NCI-H1105 treated with DMSO at 0.1 percent for 48 hours (cell line): ENCODE data around the gene PRSS1.
"Not testable (repeated sequence)": the region's sequence is repeated elsewhere in the genome, so short reads cannot be mapped to it uniquely, and the experiment has no call there.

Experiments used
- DNase-seq: peaks from one replicate; lab custom pipeline; 2025; lab: John Stamatoyannopoulos, UW

The PRSS1 gene

GRCh38 chr7:142773937-142774744 is 24.9 kb downstream of the PRSS1 start:
- no peak for DNase-seq

DNA sequence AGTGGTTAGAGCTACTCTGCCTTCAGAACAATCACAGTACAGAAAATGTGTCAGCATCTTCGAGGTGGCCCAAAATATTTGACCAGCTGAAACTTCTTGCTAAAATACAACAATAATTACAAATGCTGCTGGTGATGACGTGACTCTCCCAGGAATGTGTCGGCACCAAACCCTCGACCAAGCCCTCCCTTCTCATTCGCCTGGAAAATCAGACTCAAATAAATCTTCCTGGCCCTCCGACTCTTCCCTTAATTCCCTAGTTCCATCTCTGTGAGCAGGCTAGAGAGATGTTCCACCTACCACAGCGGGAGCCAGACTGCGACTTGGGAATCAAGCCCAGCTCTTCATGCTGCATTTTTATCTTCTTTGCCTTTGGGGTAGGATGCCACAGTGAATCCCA is 25.6 kb downstream of the PRSS1 start:
- DNase-seq, result no peak

DNA sequence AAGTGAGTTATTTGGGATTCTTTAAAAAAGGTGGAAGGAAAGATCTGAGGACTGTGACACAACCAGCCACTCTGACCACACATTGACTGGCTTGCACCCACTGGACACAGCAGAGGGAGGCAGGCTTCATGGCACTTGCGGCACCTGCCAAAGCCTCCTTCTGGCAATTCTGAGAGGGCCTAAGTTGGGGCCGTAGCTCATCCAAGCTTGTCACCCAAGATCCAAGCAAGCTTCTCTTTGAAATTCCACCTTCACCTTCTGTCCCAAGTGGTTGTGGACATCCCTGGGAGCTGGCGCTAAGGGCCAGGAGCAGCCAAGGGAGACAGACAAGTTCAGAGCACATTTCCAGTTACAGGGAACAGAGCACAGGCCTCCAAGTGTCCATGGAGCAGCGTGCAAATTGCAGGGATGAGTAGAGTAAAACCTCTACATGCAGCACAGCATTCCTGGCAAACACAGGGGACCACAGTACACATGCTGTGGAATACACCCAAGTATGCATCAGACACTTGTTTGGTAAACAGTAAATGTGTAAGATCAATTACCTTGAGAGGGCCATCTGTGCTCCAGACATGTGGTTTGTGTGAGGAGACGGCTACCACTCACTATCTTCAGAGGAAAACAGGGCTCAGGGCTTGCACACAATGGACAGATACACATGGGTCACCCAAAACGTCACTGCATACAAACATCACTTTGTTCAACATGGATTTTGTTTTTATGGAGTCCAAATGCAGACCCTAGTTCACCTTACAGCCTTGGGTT is 26.3 kb downstream of the PRSS1 start:
- DNase-seq, result not testable (repeated sequence)

- DNase-seq, result no peak
Measured at GRCh38 chr7:142776206-142776844, 27.1 kb downstream of the PRSS1 start.

DNA sequence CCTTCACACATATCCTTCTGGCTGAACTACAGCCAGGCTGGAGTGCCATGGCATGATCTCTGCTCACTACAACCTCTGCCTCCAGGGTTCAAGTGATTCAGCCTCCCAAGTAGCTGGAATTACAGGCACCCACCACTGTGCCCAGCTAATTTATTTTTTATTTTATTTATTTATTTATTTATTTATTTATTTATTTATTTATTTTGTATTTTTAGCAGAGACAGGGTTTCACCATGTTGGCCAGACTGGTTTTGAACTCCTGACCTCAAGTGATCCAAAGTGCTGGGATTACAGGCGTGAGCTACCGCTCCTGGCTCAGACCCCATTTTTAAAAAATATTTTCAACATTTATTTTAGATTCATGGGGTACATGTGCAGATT is 27.6 kb downstream of the PRSS1 start:
- not testable (repeated sequence) for DNase-seq

- no peak for DNase-seq
Measured at GRCh38 chr7:142777318-142777717, 28.0 kb downstream of the PRSS1 start.

DNA sequence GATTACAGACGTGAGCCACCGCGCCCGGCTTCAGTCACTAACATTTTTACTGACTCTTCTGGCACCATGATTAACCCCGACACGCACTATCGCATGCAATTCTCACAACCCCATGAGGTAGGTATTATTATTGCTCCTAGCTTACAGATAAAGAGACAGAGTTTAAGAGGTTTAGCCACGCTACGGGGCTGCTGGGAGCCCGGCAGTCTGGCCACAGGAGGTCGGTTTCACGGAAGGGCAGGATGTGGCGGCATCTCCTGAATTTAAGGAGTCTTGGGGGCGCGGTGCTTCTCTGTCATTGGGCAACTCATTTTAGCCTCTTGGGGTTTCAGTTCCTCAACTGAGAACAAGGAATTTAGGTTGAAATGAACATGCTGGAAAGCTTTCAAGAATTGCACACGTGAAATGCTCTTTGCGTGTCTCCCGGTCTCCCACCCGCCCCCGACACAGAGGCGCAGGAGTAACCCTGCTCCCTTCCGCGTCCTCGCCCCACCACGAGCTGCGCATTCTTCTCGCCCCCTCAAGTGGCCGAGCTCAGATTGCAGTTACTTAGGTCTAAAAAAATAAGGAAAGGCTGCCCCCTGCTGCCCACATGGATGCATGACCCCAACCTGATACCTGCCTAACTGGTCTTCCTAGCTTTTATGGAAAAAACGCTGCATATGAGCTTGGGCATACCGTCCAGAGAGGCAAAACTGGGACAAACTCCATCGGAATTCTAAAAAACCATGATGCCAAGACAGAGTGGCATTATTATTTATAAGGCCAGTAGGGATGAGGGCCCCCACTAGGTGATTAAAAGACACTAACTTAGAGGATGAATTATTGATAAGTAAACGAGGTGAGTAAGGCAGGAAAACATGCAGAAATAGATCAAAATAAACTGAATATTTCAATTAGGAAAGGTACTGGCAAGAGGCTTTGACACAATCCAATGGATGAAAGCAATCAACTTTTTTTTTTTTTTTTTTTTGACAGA is 33.9 kb downstream of the PRSS1 start:
- peak; percentile 94 for DNase-seq

- no peak for DNase-seq
Measured at GRCh38 chr7:142784096-142784495, 34.8 kb downstream of the PRSS1 start.

DNA sequence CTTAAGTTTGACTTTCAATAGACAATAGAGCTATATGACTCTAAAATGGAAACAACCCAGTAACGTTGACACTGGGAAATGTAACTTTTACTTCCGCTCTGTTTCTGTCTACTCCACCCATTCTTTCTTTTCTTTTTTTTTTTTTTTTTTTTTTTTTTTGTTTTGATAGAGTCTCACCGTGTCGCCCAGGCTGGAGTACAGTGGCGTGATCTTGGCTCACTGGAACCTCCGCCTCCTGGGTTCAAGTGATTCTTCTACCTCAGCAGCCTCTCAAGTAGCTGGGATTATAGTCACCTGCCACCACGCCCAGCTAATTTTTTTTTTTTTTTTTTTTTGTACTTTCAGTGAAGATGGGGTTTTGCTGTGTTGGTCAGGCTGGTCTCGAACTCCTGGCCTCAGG is 35.4 kb downstream of the PRSS1 start:
- DNase-seq, result no peak

- no peak for DNase-seq
Measured at GRCh38 chr7:142785841-142786250, 36.6 kb downstream of the PRSS1 start.

GRCh38 chr7:142787034-142787768 is 37.9 kb downstream of the PRSS1 start:
- peak; percentile 5 for DNase-seq

GRCh38 chr7:142787783-142788182 is 38.5 kb downstream of the PRSS1 start:
- DNase-seq, result no peak

DNA sequence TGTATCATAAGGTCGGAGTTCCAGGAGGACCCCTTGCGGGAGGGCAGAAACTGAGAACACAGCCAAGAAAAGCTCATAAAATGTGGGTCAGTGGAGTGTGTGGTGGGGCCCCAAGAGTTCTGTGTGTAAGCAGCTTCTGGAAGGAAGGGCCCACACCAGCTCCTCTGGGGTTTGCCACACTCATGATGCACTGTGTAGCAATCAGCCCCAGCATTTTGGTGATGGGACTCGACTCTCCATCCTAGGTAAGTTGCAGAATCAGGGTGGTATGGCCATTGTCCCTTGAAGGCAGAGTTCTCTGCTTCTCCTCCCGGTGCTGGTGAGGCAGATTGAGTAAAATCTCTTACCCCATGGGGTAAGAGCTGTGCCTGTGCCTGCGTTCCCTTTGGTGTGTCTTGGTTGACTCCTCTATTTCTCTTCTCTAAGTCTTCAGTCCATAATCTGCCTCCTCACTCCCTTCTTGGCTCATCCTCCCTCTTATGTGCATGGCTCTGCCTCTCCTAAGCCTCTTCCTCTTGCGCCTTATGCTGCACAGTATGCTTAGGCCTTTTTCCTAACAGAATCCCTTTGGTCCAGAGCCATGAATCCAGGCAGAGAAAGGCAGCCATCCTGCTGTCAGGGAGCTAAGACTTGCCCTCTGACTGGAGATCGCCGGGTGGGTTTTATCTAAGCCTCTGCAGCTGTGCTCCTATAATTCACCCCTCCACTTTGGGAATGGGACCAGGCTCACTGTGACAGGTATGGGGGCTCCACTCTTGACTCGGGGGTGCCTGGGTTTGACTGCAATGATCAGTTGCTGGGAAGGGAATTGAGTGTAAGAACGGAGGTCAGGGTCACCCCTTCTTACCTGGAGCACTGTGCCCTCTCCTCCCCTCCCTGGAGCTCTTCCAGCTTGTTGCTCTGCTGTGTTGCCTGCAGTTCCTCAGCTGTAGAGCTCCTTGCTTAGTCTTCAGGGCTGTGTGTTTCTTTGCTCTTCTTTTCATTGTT is 39.3 kb downstream of the PRSS1 start:
- no peak for DNase-seq

DNA sequence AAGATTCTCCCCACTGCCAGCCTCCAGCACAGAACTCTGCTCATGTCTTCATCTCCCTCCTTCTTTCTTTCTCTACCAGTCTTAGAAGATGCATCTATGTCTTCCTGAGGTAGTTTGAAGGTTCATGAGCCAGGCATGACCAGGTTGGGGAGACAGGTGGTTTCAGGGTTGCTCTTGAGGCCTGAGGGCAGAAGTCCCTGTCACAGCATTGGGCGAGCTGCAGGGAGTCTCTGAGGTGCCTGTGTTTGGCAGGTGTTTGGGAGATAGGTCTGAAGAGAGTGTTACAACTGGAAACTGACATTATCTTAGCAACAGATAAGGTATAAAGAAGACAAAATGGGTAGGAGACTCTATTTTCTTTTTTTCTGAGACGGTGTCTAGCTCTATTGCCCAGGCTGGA is 40.2 kb downstream of the PRSS1 start:
- no peak for DNase-seq

- DNase-seq, result no peak
Measured at GRCh38 chr7:142790056-142790455, 40.8 kb downstream of the PRSS1 start.

DNA sequence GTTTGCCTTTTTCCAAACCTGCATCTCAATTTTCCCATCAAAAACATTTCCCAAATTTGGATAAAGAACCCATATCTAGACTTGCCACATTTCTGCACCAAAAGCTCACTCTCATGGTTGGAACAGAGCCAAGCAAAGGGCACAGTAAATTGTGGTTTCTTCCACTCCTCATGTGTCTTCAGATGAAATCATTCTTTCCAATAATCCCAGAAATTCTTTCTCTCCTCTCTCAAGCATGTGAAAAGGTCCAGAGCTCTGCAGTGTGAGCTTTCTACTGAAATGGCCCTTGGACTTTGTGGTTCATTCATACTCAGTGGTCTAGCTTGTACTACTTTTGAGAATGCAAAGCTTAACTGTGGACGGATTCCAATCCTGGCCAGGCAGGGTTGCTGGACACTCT is 41.3 kb downstream of the PRSS1 start:
- no peak for DNase-seq

GRCh38 chr7:142791502-142791901 is 42.2 kb downstream of the PRSS1 start:
- no peak for DNase-seq

- DNase-seq, result no peak
Measured at GRCh38 chr7:142792129-142792528, 42.9 kb downstream of the PRSS1 start.

GRCh38 chr7:142792593-142792992 is 43.3 kb downstream of the PRSS1 start:
- no peak for DNase-seq

- no peak for DNase-seq
Measured at GRCh38 chr7:142793156-142793555, 43.9 kb downstream of the PRSS1 start.
